ENCODE data around the gene DENND1C. TPM values are rescaled to one million over a fixed set of nuclear protein-coding genes. Genes with fewer than 3 reads are reported as not detected.

Gene DENND1C
- total and polyA plus RNA-seq, 9 of the 15 experiments (the other 6 are each of a cell fraction or from before 2014, with no cell fraction given), result 0.03 to 1.2 (median 0.32) TPM; not detected in 1

- H3K4me2 ChIP-seq (ENCODE audit: insufficient read depth, low read length), result no peak overlapping the region
Measured at GRCh38 chr19:6479836-6480398, 1.7 kb downstream of the DENND1C start.

More at GRCh38 chr19:6479836-6480398, 1.7 kb downstream of the DENND1C start:
- in situ Hi-C loops (cut with MboI) (no loop called here), intact Hi-C loops (cut with micrococcal nuclease) (no loop called here)
- H3K36me3 ChIP-seq (ENCODE audit: control insufficient read depth, insufficient read depth, low read length), result no peaks in the 10 kb centered on the region
- DNase-seq (ENCODE audit: extremely low read depth in 1 of 4, low spot score in 3 of 4) (peak in 1 of 4 experiments; percentile 1), ATAC-seq (no peak), FAIRE-seq (no peak)
- no peaks in the 10 kb centered on the region for H4K20me1 ChIP-seq (replicated peaks; ENCODE audit: control insufficient read depth, insufficient read depth, low read length)
- H3K9me3 ChIP-seq (replicated peaks; ENCODE audit: control insufficient read depth, insufficient read depth, low read depth, low read length), result 0 out of 2 replicates have a peak, but pooled peaks cover 2% of the 10 kb centered on the region
- H3K79me2 ChIP-seq (ENCODE audit: control insufficient read depth, insufficient read depth, low read length), result no peaks in the 10 kb centered on the region
- peaks cover 6 to 36% of the 10 kb centered on the region in 2 experiments for H3K4me1 ChIP-seq (replicated peaks in 1 of 2; ENCODE audit: control insufficient read depth in 2 of 2, insufficient read depth in 2 of 2, low read length in 2 of 2)
- no peaks in the 10 kb centered on the region for H3K9me1 ChIP-seq (ENCODE audit: control insufficient read depth, insufficient read depth, low read length)
- ChIA-PET CTCF (ENCODE audit: low intra/inter-chr PET ratio) (no interaction called here), POLR2A (no interaction called here)
- no peak overlapping the region for H3K9ac ChIP-seq (ENCODE audit: insufficient read depth in 1 of 2, low read depth in 2 of 2, low read length in 2 of 2)
- no peaks in the 10 kb centered on the region for H3K27me3 ChIP-seq (ENCODE audit: control insufficient read depth in 2 of 2, insufficient read depth in 2 of 2, low read length in 2 of 2)
- no TSS peak for BruUV-seq (replicated peaks)
- no peak overlapping the region for H3K27ac ChIP-seq (ENCODE audit: extremely low read depth, low read depth, low read length)
- WGBS (ENCODE audit: insufficient coverage, low coverage, missing lambda C conversion rate), result 35% methylated on average over 6 of the region's 7 CpGs
- no peak overlapping the region for H3K4me3 ChIP-seq
- TF ChIP-seq HMGXB4 (CRISPR knock-in tag; IDR thresholded peaks at IDR 0.05) (no peak), HSF4 (CRISPR knock-in tag; IDR thresholded peaks at IDR 0.05; ENCODE audit: borderline replicate concordance) (no peak), TCF7 (IDR thresholded peaks at IDR 0.05; ENCODE audit: borderline replicate concordance) (no peak), XRCC4 (IDR thresholded peaks at IDR 0.05; ENCODE audit: extremely low read depth, insufficient read depth, insufficient read length) (no peak), ZBTB34 (CRISPR knock-in tag; IDR thresholded peaks at IDR 0.05) (no peak), ZBTB9 (CRISPR knock-in tag; IDR thresholded peaks at IDR 0.05) (no peak)
- no peak overlapping the region for H2AFZ ChIP-seq (ENCODE audit: low read depth, low read length)

All from K562 (cell line).